Motor neuron (in vitro differentiated cells): ENCODE measurements around the gene TGFBR3. TPM values are rescaled to one million over a fixed set of nuclear protein-coding genes. Genes with fewer than 3 reads are reported as not detected.

Experiments
- ATAC-seq, 8 experiments: fragments of 200-7000 bp; cut with Tn5 transposase; replicated peaks in 6 of 8; 2 replicates each; pipeline ENCODE4 v1.8.0; 2021; ENCODE audit warnings: mild to moderate bottlenecking in 8 of 8, moderate library complexity in 8 of 8
- H3K27ac ChIP-seq, 2 donors: fragments of 250-450 bp; sonication (Bioruptor Pico); 2 replicates each; pipeline ENCODE4 v1.9.0; 2021; ENCODE audit warnings: antibody characterized with exemption in 2 of 2, mild to moderate bottlenecking in 2 of 2, moderate library complexity in 1 of 2
- H3K4me1 ChIP-seq, 2 donors: fragments of 250-450 bp; sonication (Bioruptor Pico); replicated peaks in 1 of 2; 2 replicates each; pipeline ENCODE4 v1.6.1; 2021; ENCODE audit warnings: antibody characterized with exemption in 2 of 2, mild to moderate bottlenecking in 2 of 2, moderate library complexity in 1 of 2
- H3K4me3 ChIP-seq, 5 donors: fragments of 250-450 bp; sonication (Bioruptor Pico); 2 replicates each; pipeline ENCODE4 v1.9.0; 2021; ENCODE audit warnings: antibody characterized with exemption in 5 of 5, mild to moderate bottlenecking in 5 of 5, moderate library complexity in 4 of 5
- WGBS, 10 experiments: fragments of 450-650 bp; shearing (Covaris generic); methylation state at CpG; one replicate each; pipeline ENCODE4 v1.0.0; 2022; 5-methylcytosine and 5-hydroxymethylcytosine counted together
- in situ Hi-C, 9 experiments: fragments of 400-800 bp; cut with MboI; loops; one replicate each; pipeline ENCODE4 v1.15.0; 2021; ENCODE audit warnings: low sequenced_read_pairs in 9 of 9, low pct_unique_long_range_greater_than_20kb in 2 of 9; ENCODE audit not compliant: unreplicated experiment in 9 of 9
- total RNA-seq, 8 experiments: library from RNA; unstranded; fragments of 300-600 nt; gene quantifications; 2 replicates each; pipeline versions ENCODE4 v1.2.3 to v1.2.4, GENCODE V29; 2022

Gene TGFBR3
- total RNA-seq, 8 experiments from 2014 or later, result 3.5 to 57.8 (median 9.0) TPM

GRCh38 chr1:91827087-91827458, 58.9 kb downstream of the TGFBR3 start:
- ATAC-seq, result peak in 1 of 8 experiments; percentile 27
- WGBS, 10 experiments, result 38 to 100% (median 84%) methylated on average over 2 to 9 of the region's 9 CpGs; no CpG with 5 or more reads in 2 of the 10 experiments
- in situ Hi-C loops, result no loop called here

GRCh38 chr1:91826649-91827048, 59.3 kb downstream of the TGFBR3 start:
- no peak overlapping the region for H3K27ac ChIP-seq
- no peak for ATAC-seq
- WGBS, 10 experiments, result 60 to 100% (median 85%) methylated on average over 1 to 5 of the region's 5 CpGs; no CpG with 5 or more reads in 2 of the 10 experiments
- H3K4me3 ChIP-seq, result no peak overlapping the region
- H3K4me1 ChIP-seq, result peaks cover 0 to 14% of the 10 kb centered on the region in 2 donors
- in situ Hi-C loops, result no loop called here

More at GRCh38 chr1:91827087-91827458, 58.9 kb downstream of the TGFBR3 start:
- Histone ChIP-seq H3K4me3 (no peak overlapping the region), H3K27ac (no peak overlapping the region), H3K4me1 (peaks cover 0 to 14% of the 10 kb centered on the region in 2 donors)

GRCh38 chr1:91826248-91826647, 59.7 kb downstream of the TGFBR3 start:
- H3K4me3 ChIP-seq, result no peak overlapping the region
- 80 to 100% (median 92%) methylated on average over 1 to 6 of the region's 6 CpGs; no CpG with 5 or more reads in 3 of the 10 experiments for WGBS, 10 experiments
- in situ Hi-C loops, result no loop called here
- H3K4me1 ChIP-seq, result peaks cover 0 to 14% of the 10 kb centered on the region in 2 donors
- no peak for ATAC-seq
- H3K27ac ChIP-seq, result no peak overlapping the region

- peaks cover 22 to 32% of the 10 kb centered on the region in 2 donors for H3K4me1 ChIP-seq
- no peak overlapping the region for H3K27ac ChIP-seq
- no peak for ATAC-seq
- H3K4me3 ChIP-seq, result no peak overlapping the region
- WGBS, 10 experiments, result 70 to 100% (median 91%) methylated on average over 1 to 6 of the region's 6 CpGs
- in situ Hi-C loops, result no loop called here
These were observed 64.7 kb downstream of the TGFBR3 start for GRCh38 chr1:91821126-91821868.

- in situ Hi-C loops, result no loop called here
- no peak overlapping the region for H3K4me3 ChIP-seq
- WGBS, 10 experiments, result 10 to 78% (median 53%) methylated on average over 1 to 9 of the region's 11 CpGs; no CpG with 5 or more reads in 1 of the 10 experiments
- H3K4me1 ChIP-seq, result peaks cover 22 to 32% of the 10 kb centered on the region in 2 donors
- peak overlapping the region; percentile 31 to 48 for H3K27ac ChIP-seq
- peak in 5 of 8 experiments; percentile 92 to 98 (median 97) for ATAC-seq
These were observed 66.7 kb downstream of the TGFBR3 start for GRCh38 chr1:91819038-91819788.

- Histone ChIP-seq H3K4me1 (peaks cover 22 to 32% of the 10 kb centered on the region in 2 donors), H3K4me3 (no peak overlapping the region), H3K27ac (peak overlapping the region in 1 of 2 donors; percentile 31)
- 0 to 40% (median 14%) methylated on average over 1 of the region's 1 CpG; no CpG with 5 or more reads in 2 of the 10 experiments for WGBS, 10 experiments
- in situ Hi-C loops, result no loop called here
- ATAC-seq, result no peak
These were observed 67.3 kb downstream of the TGFBR3 start for GRCh38 chr1:91818713-91818975.

- no peak overlapping the region for H3K4me3 ChIP-seq
- H3K4me1 ChIP-seq, result peaks cover 22 to 32% of the 10 kb centered on the region in 2 donors
- in situ Hi-C loops, result no loop called here
- no peak overlapping the region for H3K27ac ChIP-seq
- whole genome bisulfite sequencing, 10 experiments, result 20 to 100% (median 75%) methylated on average over 1 to 5 of the region's 5 CpGs; no CpG with 5 or more reads in 1 of the 10 experiments
- no peak for ATAC-seq
These were observed 68.6 kb downstream of the TGFBR3 start for GRCh38 chr1:91817211-91817905.

- in situ Hi-C loops, result no loop called here
- no peak overlapping the region for H3K27ac ChIP-seq
- 11 to 100% (median 75%) methylated on average over 1 of the region's 1 CpG for whole genome bisulfite sequencing, 10 experiments
- H3K4me1 ChIP-seq, result peaks cover 22 to 32% of the 10 kb centered on the region in 2 donors
- no peak overlapping the region for H3K4me3 ChIP-seq
- peak in 1 of 8 experiments; percentile 23 for ATAC-seq
These were observed 69.9 kb downstream of the TGFBR3 start for GRCh38 chr1:91816031-91816430.

- in situ Hi-C loops, result no loop called here
- Histone ChIP-seq H3K4me1 (peaks cover 20 to 24% of the 10 kb centered on the region in 2 donors), H3K27ac (no peak overlapping the region), H3K4me3 (no peak overlapping the region)
- WGBS, 10 experiments, result 61 to 100% (median 95%) methylated on average over 1 to 4 of the region's 4 CpGs
- ATAC-seq, result no peak
These were observed 71.5 kb downstream of the TGFBR3 start for GRCh38 chr1:91814448-91814847.

GRCh38 chr1:91813813-91814212, 72.1 kb downstream of the TGFBR3 start:
- 50 to 100% (median 77%) methylated on average over 1 to 7 of the region's 7 CpGs; no CpG with 5 or more reads in 1 of the 10 experiments for WGBS, 10 experiments
- in situ Hi-C loops, result no loop called here
- no peak overlapping the region for H3K4me3 ChIP-seq
- H3K27ac ChIP-seq, result no peak overlapping the region
- peak in 3 of 8 experiments; percentile 22 to 76 (median 44) for ATAC-seq
- H3K4me1 ChIP-seq, result peaks cover 14 to 18% of the 10 kb centered on the region in 2 donors

GRCh38 chr1:91811363-91812025, 74.5 kb downstream of the TGFBR3 start:
- in situ Hi-C loops, result no loop called here
- WGBS, 10 experiments, result 49 to 100% (median 89%) methylated on average over 1 to 3 of the region's 3 CpGs; no CpG with 5 or more reads in 1 of the 10 experiments
- no peaks in the 10 kb centered on the region for H3K4me1 ChIP-seq

GRCh38 chr1:91809317-91809716, 76.6 kb downstream of the TGFBR3 start:
- WGBS, 10 experiments, result 17 to 100% (median 75%) methylated on average over 1 to 3 of the region's 3 CpGs; no CpG with 5 or more reads in 1 of the 10 experiments
- no peaks in the 10 kb centered on the region for H3K4me1 ChIP-seq
- in situ Hi-C loops, result no loop called here
- ATAC-seq, result no peak
- no peak overlapping the region for H3K27ac ChIP-seq
- H3K4me3 ChIP-seq, result no peak overlapping the region

More at GRCh38 chr1:91811363-91812025, 74.5 kb downstream of the TGFBR3 start:
- H3K27ac ChIP-seq, result no peak overlapping the region
- ATAC-seq, result no peak
- H3K4me3 ChIP-seq, result no peak overlapping the region
